GM18519 (cell line): ENCODE data around the gene RING1.

Experiments used
- ATAC-seq: cut with Tn5 transposase; IDR thresholded peaks from one replicate; pipeline ENCODE4 v1.9.1; 2021; ENCODE audit warnings: mild to moderate bottlenecking, moderate library complexity; ENCODE audit not compliant: unreplicated experiment, low FRiP score

Gene RING1

DNA sequence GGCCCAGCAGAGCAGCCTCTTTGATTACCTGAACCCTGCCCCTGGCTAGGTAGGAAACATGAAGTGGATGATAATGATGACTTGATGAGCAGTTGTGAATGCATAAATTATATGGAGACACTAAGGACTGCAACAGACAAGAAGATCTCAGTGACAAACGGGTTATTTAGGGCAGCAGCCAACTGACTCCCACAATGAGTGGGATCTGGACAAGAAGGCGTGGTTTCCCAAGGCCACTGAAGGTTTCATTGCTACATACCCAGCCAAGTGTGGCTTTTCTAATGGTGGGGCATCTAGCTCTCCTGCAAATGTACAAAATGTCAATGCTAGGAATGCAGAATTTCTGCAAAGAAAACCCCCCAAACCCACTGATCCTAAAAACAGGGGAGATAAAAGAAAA, 29.4 kb downstream of the RING1 start:
- no peak for ATAC-seq

DNA sequence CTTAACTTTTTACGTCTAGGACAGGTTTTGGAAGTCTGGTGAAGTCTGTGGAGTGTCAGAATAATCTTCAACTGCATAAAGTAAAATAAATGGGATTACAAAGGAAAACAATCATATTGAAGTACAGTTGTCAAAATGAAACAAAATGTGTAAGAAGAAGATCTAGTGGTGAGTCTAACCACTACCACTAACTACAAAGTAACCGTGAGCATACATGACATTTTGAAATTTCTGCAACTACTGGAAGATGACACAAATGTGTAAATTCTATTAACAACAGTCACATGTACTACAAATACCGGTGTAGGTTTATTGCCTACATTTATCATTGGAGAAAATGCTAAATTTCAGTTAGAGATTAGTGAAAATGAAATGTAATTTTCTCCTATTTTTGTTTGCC, 33.7 kb downstream of the RING1 start:
- ATAC-seq = no peak

DNA sequence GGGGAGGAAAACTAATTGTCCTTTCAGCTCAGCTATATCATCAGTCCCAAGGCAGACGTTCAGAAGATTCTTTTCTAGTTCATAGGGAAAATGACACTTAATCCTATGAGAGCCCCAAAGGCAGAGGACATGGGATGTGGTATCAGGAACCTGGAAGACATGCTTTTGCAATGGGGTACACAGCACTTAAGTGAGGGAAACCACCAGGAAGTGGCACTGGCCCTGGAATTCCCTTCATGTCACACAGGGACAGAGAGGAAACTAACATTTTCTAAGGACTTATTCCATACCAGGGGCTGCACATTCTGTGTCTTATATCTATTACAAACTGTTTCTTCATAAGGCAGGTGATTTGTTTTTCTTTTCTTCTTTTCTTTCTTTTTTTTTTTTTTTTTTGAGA, 35.2 kb downstream of the RING1 start:
- no peak for ATAC-seq

DNA sequence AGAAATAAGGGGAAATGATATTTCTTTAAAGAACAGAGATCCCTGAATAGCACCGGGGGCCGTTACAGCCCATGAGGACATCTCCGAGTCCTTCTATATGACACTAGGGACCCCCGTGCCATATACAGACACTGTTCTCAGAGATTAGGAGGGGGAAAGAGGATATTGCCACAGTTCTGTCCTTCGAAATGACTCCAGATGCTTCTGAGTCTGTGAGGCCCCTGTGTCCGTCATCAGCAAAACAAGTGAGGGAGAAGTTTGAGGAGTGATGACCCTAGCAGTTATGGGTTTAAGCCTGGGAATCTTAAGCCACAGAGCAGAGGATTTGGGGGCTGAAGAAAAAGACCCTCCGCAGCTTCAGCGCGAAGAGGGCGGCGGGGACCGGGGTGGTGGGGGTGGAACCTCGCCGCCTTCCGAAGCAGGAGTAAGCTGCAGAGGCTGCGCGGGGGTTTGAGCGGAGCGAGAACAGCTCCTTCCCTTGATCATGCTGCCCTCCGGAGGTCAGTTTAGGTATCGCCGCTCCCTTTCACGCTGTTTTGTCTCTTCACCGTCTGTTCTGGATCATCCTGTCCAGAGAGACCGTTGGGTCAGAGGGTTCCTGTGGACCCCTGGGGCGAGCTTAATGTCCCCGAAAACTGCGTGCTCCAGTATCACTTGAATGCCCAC, 39.8 kb downstream of the RING1 start:
- no peak for ATAC-seq

DNA sequence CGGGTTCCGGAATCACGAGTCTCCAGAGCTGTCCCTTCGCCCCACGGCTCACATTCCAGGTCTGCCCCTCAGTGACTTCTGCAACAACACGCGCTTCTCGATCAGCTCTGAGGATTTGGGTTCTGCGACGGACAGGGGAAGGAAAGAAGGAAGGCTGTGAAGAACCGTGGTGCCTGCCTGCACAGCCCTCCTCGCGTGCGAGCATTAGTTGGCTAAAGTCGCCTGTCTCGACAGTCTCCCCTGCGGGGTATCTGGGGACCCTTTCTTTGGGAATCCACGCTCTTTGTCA, 40.3 kb downstream of the RING1 start:
- ATAC-seq = no peak

DNA sequence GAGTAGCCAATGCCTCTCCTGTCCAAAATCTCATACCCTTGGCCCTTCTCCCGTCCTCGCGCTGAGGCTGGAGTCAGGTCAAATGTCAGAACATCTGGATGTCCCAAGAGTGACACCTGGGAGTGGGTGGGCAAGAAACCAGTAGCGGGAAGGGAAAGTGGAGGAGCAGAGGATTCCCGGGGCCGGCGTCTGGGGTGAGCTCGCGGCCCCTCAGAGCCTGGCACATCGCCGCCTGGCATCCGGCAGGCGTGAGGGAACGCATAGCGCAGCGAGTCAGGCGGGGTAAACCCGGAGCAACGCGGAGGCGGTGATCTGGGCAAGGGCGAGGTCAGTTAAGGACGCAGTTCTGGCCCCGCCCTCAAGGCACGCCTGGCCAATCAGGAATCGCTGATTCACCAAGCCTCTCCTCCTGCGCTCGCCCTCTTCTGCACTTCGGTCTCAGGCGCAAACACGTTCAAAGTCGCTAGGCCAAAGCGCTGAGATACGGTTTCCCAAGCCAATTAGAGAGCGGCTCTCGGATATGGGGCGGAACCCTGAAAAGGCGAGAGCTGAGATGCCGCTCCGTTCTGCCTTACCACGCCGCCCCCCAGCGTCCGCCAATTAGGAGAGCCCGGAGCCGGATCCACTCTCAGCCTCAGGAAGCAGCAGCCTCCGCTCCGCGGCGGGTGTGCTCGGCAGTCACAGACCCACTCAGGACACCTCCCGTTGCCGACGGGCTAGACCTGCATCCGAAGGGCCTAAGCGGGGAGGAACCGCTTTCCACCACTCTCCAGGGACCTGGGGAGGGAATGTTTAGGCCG, 40.8 kb downstream of the RING1 start:
- peak; percentile 89 for ATAC-seq

DNA sequence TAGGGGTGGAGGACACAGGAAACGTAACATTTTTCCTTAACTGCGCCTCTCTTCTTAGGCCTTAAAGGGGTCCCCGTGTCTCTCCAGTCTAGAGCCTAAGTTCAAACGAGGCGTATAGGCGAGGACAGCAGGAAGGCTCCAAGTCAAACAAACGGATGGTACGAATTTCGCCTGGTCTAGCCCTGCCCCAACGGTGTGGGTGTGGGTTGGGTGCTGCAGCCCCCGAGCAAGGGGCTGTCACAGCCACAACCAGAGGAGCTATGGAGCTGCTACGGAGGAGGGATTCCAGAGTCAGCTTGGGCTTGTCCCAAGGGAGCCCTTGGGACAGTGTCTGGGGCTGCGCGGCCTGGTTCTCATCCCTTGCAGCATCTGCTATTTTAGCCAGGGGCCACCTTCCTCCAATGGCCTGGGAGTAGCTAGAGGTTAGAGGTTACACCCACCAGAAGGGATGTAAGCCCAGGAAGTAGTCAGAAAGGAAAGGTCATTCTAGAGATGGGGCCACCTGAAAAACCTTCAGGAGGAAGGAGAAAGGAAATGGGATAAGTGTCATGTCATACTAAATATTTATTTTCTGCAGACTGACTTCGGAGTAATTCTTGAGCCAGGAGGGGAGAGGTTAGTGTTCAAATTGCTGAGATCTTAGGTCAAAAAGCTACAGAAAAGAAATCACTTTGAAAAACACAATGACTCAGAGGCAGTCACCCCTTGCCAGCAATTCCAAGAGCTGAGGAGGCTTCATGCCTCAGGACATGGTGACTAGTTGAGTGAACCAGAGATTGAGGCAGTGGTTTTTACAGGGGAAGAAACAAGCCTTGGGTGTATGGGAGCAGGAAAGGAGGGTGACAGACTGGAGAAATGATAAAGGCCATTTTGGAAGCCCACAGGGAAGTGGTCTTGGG, 41.7 kb downstream of the RING1 start:
- ATAC-seq = no peak

DNA sequence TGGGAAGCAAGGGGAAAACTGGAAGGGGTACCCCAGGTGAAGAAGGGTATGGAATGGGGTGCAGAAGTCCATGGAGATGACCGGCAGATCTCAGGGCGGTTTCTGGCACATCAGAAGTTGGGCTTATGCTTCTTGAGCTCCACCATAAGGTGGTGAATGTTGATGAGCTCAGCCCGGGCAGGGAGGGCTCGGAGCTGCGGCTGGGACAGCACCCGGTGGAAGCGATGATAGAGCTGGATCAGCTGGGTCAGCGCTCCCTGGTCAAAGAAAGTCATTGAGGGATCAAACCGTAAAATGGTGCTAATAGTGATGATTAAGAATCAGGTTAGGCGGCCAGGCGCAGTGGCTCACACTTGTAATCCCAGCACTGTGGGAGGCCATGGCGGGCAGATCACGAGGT, 42.4 kb downstream of the RING1 start:
- no peak for ATAC-seq

DNA sequence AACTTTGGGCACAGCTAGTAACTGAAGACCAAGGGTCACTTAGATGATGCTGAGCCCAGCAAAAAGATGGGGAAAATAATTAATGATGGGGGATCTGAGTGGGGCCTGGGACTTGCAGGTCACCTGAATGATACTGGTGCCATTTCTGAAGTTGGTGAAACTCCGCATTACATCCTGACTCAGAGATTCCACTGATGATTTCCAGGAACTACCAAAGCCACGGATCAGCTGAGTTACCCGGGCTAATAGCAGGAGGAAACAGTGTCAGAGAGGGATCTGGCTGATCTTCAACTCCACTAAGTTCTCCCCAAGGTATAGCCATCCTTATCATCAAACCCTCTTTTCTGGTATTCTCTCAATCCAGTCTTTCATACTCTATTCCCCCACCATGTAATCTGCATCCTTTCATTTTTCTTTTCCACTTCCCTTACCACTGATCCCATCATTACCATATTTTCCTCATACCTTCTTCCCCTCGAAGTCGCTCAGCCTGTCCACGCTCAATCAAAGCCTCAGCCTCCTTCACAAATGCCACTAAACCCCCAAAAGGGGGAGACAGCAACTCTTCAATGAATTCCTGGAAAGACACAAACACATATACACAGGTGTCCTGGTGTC, 43.2 kb downstream of the RING1 start:
- ATAC-seq = no peak

DNA sequence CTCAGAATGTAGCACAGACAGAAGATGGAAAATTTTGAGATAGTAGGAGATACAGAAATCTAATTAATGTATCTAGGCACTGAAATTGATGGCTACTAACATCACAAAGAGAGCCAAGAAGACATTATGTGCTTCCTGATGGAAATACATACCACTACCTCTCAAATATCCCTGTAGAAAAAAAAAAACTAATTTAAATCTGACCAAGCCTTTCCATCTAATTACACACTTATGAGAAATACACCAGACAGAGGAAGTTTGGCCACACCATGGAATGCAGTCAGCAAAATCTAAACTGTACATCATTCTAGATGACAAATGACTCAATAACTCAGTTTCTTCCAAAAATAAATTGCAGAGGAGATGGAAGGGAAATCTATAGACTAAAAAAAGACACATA, 44.5 kb downstream of the RING1 start:
- ATAC-seq = no peak

DNA sequence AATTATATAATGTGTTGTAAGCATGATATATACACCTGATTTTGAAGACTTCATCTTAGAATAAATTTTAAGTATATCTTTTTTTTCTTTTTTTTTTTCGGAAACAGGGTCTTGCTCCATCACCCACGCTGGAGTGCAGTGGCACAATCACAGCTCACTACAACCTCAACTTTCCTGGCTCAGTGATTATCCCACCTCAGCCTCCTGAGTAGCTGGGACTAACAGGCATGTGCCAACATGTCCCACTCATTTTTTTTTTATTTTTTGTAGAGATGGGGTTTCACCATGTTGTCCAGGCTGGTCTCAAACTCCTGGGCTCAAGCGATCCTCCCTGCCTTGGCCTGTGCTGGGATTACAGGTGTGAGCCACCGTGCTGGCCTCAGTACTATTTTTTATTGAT, 46.3 kb downstream of the RING1 start:
- ATAC-seq = no peak

DNA sequence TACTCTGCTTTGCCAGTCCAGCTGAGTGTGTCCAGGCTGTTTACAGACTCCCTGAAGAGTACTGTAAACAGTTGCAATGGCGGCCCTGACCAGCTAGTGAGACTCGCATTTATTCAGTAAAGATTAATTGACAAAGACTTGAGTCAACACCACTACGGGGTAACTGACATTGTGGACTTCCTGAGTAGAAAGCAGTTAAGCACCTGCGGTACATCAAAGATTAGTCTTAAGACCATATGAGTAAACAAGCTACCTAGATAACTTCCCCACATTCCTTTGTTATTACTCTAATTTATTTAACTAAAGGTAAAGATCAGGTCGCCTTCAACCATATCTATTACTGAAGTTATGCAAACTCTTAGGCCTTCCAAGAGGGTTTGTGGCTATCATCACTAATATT, 50.7 kb downstream of the RING1 start:
- ATAC-seq = no peak
